Gastrocnemius medialis (tissue), 4 donors: ENCODE results near the gene RPL38. TPM values are rescaled to one million over a fixed set of nuclear protein-coding genes. Genes with fewer than 3 reads are reported as not detected.

ENCODE experiments used
- ATAC-seq, 2 donors: fragments of 150-250 bp; one replicate each; pipeline ENCODE4 v1.9.1; 2016
- DNase-seq, 2 donors: peaks; one replicate each; pipeline ENCODE4 v3.0.0-alpha.2; 2019
- H3K27ac ChIP-seq, 4 donors: fragments of 200-600 bp; sonication (generic); 1 replicate in 1 of 4; 2 replicates in 3 of 4; pipeline ENCODE4 v1.5.1; 2016 to 2018; ENCODE audit warnings: mild to moderate bottlenecking in 2 of 4, moderate library complexity in 1 of 4
- H3K27me3 ChIP-seq, 3 donors: fragments of 200-600 bp; sonication (generic) in 2 of 3; 1 replicate in 1 of 3; 2 replicates in 2 of 3; pipeline versions ENCODE4 v1.5.1 to v1.6.0; 2016 to 2019; ENCODE audit warnings: mild to moderate bottlenecking in 1 of 3, moderate library complexity in 1 of 3
- H3K36me3 ChIP-seq, 2 donors: fragments of 200-600 bp; sonication (generic) in 1 of 2; one replicate each; pipeline ENCODE4 v1.5.1; 2017 to 2018
- H3K4me1 ChIP-seq, 2 donors: fragments of 200-600 bp; sonication (generic) in 1 of 2; one replicate each; pipeline ENCODE4 v1.5.1; 2016 to 2017; ENCODE audit warnings: mild to moderate bottlenecking in 2 of 2
- H3K4me3 ChIP-seq, 4 donors: fragments of 200-600 bp; sonication (generic) in 3 of 4; 1 replicate in 1 of 4; 2 replicates in 3 of 4; pipeline ENCODE4 v1.5.1; 2016 to 2019; ENCODE audit warnings: mild to moderate bottlenecking in 2 of 4
- H3K9me3 ChIP-seq, 3 donors: fragments of 200-600 bp; sonication (generic) in 2 of 3; 1 replicate in 1 of 3; 2 replicates in 2 of 3; pipeline ENCODE4 v1.5.1; 2016 to 2019
- POLR2A ChIP-seq, 2 donors: fragments of 450-650 bp; IDR thresholded peaks; one replicate each; pipeline ENCODE4 v1.6.1; 2017; ENCODE audit warnings: antibody characterized with exemption in 2 of 2, mild to moderate bottlenecking in 2 of 2, moderate library complexity in 2 of 2
- in situ Hi-C, 4 donors: fragments of 200-750 bp; cut with MboI; loops; one replicate each; pipeline versions ENCODE4 v1.15.0 to v1.8.0; 2017; ENCODE audit warnings: low sequenced_read_pairs in 4 of 4
- intact Hi-C: fragments of 100-400 bp; cut with DNase I; formaldehyde crosslinking; loops from one replicate; pipeline ENCODE4 v1.15.1; 2023; ENCODE audit warnings: low total_unique reads
- total RNA-seq, 4 donors: library from RNA; depleted of rRNA; stranded (reverse); fragments of >200 nt; gene quantifications; one replicate each; pipeline versions ENCODE4 v1.1.0 to v1.2.3, GENCODE V29; 2016
- TF ChIP-seq, protein P1 (sequence below), 5 experiments: fragments of 450-650 bp in 3 of 5; fragments of 200-600 bp in 2 of 5; sonication (generic) in 2 of 5; IDR thresholded peaks in 4 of 5; conservative IDR thresholded peaks in 1 of 5; 1 replicate in 4 of 5; 2 replicates in 1 of 5; pipeline ENCODE4 v1.5.1; 2016 to 2019; ENCODE audit warnings: antibody characterized with exemption in 5 of 5, mild to moderate bottlenecking in 3 of 5, moderate library complexity in 3 of 5

Gene RPL38
- total RNA-seq, 4 donors from 2014 or later: 346 to 472 (median 443) TPM

DNA sequence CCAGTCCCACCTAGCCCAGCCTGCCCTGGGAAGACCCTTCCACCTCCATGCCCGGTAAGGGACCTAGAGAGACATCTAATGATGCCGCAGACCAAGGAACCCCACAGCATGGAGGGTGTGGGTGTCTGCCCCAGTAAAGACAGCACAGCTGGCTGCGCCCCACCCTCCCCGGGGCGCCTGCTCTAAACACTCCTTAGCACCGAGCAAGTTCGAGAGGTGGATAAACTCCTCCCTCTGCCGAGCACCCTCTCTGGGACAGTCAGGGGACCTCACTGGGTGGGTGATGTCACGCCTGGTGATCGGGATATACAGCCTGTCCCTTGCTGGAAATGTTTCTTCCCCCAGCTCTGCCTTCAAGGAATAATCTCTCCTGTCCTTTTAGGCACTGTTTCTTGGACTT, 53.8 kb downstream of the RPL38 start:
- no peak for ATAC-seq
- TF ChIP-seq, protein P1, sequence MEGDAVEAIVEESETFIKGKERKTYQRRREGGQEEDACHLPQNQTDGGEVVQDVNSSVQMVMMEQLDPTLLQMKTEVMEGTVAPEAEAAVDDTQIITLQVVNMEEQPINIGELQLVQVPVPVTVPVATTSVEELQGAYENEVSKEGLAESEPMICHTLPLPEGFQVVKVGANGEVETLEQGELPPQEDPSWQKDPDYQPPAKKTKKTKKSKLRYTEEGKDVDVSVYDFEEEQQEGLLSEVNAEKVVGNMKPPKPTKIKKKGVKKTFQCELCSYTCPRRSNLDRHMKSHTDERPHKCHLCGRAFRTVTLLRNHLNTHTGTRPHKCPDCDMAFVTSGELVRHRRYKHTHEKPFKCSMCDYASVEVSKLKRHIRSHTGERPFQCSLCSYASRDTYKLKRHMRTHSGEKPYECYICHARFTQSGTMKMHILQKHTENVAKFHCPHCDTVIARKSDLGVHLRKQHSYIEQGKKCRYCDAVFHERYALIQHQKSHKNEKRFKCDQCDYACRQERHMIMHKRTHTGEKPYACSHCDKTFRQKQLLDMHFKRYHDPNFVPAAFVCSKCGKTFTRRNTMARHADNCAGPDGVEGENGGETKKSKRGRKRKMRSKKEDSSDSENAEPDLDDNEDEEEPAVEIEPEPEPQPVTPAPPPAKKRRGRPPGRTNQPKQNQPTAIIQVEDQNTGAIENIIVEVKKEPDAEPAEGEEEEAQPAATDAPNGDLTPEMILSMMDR (IDR thresholded peaks at IDR 0.05 in 4 of 5, conservative IDR thresholded peaks at IDR 0.05 in 1 of 5): no peak
- TF ChIP-seq POLR2A (IDR thresholded peaks at IDR 0.05): no peak

DNA sequence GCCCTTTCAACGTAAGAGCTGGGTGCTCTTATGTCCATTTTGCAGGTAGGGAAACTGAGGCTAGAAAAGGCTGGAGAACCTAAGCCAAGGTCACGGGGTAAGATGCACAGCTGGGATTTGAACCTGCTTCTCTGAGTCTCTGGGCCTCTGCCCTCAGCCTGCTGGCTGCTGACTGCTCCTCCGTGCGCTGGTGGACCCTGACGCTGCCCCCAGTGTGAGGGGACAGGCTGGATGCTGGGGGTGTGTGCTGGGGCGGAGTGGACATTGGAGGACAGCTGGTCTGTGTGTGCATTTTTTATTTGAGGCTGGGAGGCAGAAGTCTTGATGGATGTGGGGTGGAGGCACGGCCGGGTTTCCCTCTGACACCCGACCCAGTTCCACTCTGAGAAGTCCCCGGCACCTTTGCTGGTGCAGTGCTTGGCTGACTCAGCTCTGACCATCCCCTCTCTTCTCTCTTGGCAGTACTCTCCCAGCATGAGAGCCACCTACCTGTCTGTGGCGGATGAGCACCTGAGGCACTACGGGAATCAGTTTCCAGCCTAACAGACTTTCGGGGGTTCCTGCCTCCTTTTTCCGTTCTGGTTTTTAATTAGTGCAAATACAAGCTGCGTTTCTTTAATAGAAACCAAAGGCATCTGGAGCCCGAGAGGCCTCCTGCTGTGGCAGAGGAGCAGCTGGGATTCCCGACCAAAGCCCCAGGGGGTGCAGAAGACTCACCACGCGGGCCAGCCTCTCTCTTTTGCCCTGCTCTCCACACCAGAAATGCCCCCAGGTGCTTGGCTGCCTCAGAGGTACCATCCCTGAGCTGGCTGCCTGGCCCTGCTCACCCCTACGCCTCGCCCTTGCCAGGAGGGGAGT, 56.4 kb downstream of the RPL38 start:
- Histone ChIP-seq H3K4me3 (no peak overlapping the region), H3K9me3 (no peaks in the 10 kb centered on the region), H3K36me3 (peaks cover 0 to 13% of the 10 kb centered on the region in 2 donors), H3K27ac (no peak overlapping the region), H3K27me3 (no peaks in the 10 kb centered on the region), H3K4me1 (no peaks in the 10 kb centered on the region)
- in situ Hi-C loops (no loop called here), intact Hi-C loops (no loop called here)
- ATAC-seq (no peak), DNase-seq (no peak)
- TF ChIP-seq POLR2A (IDR thresholded peaks at IDR 0.05): no peak
- TF ChIP-seq, protein P1 (IDR thresholded peaks at IDR 0.05 in 4 of 5, conservative IDR thresholded peaks at IDR 0.05 in 1 of 5): no peak

More for the DNA sequence above, 53.8 kb downstream of the RPL38 start:
- no peak for DNase-seq
- intact Hi-C loops: no loop called here
- H3K4me1 ChIP-seq: no peaks in the 10 kb centered on the region
- H3K9me3 ChIP-seq: no peaks in the 10 kb centered on the region
- H3K27ac ChIP-seq: no peak overlapping the region
- H3K36me3 ChIP-seq: peaks cover 0 to 21% of the 10 kb centered on the region in 2 donors
- H3K4me3 ChIP-seq: no peak overlapping the region
- in situ Hi-C loops: no loop called here
- no peaks in the 10 kb centered on the region for H3K27me3 ChIP-seq

Other genes with a start within 250 kb of the RPL38 start
- gene TTYH2, start 9.9 kb downstream of the RPL38 start, total RNA-seq: 10 to 100 TPM in 2 of 4 donors, 1 to 10 TPM in 2; 4.7 to 19.2 (median 11.4) TPM
- gene DNAI2, start 70.6 kb downstream of the RPL38 start, total RNA-seq: not detected
- 1 to 10 TPM in 1 of 4 donors, under 1 TPM in 2, not detected in 1; 0.41 to 1.8 (median 0.62) TPM for gene KIF19, start 122.5 kb downstream of the RPL38 start, total RNA-seq
- not detected for gene BTBD17, start 158.2 kb downstream of the RPL38 start, total RNA-seq
- gene GPR142, start 163.8 kb downstream of the RPL38 start, total RNA-seq: not detected
- gene GPRC5C, start 228.4 kb downstream of the RPL38 start, total RNA-seq: 100 to 1,000 TPM in 3 of 4 donors, 10 to 100 TPM in 1; 80.4 to 138 (median 127) TPM